ENCODE measurements around the gene PAX7. TPM values are rescaled to one million over a fixed set of nuclear protein-coding genes. Genes with fewer than 3 reads are reported as not detected.
"Not testable (repeated sequence)": the region's sequence is repeated elsewhere in the genome, so short reads cannot be mapped to it uniquely, and the experiment has no call there.

PAX7 gene
- total RNA-seq, 2 donors from 2014 or later = 0.32 TPM; not detected in 1

DNA sequence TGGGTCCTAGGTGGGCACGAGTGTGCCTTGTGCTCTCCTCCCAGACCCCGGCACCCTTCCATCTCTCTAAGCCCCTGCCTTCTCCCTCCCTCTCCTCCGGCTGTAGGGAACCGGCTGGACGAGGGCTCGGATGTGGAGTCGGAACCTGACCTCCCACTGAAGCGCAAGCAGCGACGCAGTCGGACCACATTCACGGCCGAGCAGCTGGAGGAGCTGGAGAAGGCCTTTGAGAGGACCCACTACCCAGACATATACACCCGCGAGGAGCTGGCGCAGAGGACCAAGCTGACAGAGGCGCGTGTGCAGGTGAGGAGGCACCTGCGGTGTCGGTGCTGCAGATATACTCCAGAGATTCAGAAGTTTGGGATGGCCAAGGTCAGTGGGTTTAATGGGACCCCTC lies 61.0 kb downstream of the PAX7 start:
- no peak overlapping the region for H3K4me3 ChIP-seq
- no peak for DNase-seq (ENCODE audit: low spot score)
- TF ChIP-seq POLR2A (IDR thresholded peaks at IDR 0.05) (no peak), CTCF (IDR thresholded peaks at IDR 0.05) (no peak), POLR2AphosphoS5 (IDR thresholded peaks at IDR 0.05) (no peak)
- intact Hi-C loops (cut with DNase I) = no loop called here
- WGBS = 88% methylated on average over 20 of the region's 20 CpGs
- no peaks in the 10 kb centered on the region for H3K9me3 ChIP-seq
- H3K36me3 ChIP-seq = no peaks in the 10 kb centered on the region
- H3K4me1 ChIP-seq (replicated peaks) = no peaks in the 10 kb centered on the region
- H3K27ac ChIP-seq = no peak overlapping the region
- H3K27me3 ChIP-seq (replicated peaks; ENCODE audit: insufficient read depth) = peaks cover 4% of the 10 kb centered on the region

DNA sequence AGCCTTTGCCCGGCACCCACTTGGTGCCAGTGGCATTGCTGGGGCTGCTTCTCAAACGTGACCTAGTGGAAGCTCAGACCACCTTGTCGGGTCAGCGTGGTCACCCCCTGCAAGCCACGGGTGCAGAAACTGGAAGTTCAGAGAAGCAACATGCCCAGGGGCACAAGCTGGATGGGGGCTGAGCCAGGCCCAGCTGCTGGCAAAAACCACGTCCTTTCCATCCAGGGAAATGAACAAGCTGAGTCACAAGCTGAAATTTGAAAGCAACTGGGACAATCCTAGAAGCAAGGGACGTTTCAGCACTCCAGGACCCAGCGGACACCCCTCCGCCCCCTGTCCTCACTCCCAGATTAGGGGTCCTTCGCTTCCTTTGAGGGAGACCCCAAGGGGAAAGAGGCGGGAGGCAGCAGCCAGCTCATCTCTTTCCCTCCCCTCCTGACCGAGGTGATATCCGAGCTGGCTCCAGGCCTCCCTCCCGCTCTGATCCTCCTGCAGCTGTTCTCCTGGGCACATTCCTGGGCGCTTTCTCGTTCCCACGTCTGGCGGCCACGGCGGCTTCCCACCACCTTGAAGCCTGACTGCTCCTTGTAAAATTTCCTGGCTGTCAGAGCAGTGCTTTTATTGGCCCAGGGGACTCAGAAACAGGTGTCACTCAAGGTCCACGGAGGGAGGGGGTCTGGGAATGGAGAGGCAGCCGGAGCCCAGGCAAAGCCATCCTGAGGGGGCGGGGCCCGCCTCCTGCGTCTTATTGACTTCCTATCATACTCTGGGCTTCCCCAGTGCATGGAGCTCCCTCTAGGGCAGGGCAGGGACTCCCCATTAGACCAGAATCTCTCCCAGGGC lies 62.8 kb downstream of the PAX7 start:
- H3K27me3 ChIP-seq (replicated peaks; ENCODE audit: insufficient read depth) = peaks cover 4% of the 10 kb centered on the region
- H3K4me3 ChIP-seq = no peak overlapping the region
- WGBS = 18% methylated on average over 25 of the region's 25 CpGs

DNA sequence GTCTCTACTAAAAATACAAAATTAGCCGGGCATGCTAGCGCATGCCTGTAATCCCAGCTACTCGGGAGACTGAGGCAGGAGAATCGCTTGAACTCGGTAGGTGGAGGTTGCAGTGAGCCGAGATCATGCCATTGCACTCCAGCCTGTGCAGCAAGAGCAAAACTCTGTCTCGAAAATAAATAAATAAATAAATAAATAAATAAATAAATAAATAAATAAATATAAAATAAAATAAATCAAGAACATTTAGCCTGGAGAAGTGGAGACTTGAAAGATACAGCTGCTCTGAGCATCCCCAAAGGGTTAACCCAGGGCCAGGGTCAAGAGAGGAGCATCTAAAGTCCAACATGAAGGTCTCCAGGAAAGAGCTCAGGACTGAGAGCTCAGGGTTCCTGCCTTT lies 63.6 kb downstream of the PAX7 start:
- H3K27me3 ChIP-seq (replicated peaks; ENCODE audit: insufficient read depth); H3K4me3 ChIP-seq; H3K27ac ChIP-seq; intact Hi-C loops (cut with DNase I); H3K9me3 ChIP-seq; DNase-seq (ENCODE audit: low spot score); H3K4me1 ChIP-seq (replicated peaks); H3K36me3 ChIP-seq: not testable (repeated sequence)
- WGBS = 86% methylated on average over 7 of the region's 7 CpGs

More for the DNA sequence above, 62.8 kb downstream of the PAX7 start:
- H3K36me3 ChIP-seq = no peaks in the 10 kb centered on the region
- DNase-seq (ENCODE audit: low spot score) = no peak
- H3K4me1 ChIP-seq (replicated peaks) = no peaks in the 10 kb centered on the region
- no peak overlapping the region for H3K27ac ChIP-seq
- no peaks in the 10 kb centered on the region for H3K9me3 ChIP-seq
- TF ChIP-seq POLR2AphosphoS5 (IDR thresholded peaks at IDR 0.05) = no peak
- no peak for TF ChIP-seq POLR2A (IDR thresholded peaks at IDR 0.05)
- no peak for TF ChIP-seq CTCF (IDR thresholded peaks at IDR 0.05)
- intact Hi-C loops (cut with DNase I) = no loop called here

DNA sequence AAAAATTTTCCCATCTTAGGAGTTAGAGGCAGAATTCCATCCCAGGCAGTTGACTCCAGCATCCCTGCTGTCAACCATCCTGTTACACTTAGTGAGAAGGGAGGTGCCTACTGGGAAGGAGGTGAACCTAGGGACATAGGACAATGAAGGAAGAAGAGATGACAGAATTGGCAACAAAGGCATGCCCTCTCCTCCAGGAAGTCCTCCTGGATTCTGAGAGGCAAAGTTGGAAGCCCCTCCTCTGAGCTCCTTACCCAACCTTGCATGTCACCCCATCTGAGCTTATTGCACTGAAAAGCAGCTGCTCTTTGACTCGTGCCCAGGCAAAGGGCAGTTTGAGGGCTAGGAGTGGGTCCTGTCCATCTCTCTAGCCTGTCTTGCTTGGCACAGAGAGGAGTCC lies 66.9 kb downstream of the PAX7 start:
- no peaks in the 10 kb centered on the region for H3K36me3 ChIP-seq
- peaks cover 12% of the 10 kb centered on the region for H3K27me3 ChIP-seq (replicated peaks; ENCODE audit: insufficient read depth)
- H3K4me1 ChIP-seq (replicated peaks) = no peaks in the 10 kb centered on the region
- H3K9me3 ChIP-seq = no peaks in the 10 kb centered on the region
- intact Hi-C loops (cut with DNase I) = no loop called here
- WGBS = 50% methylated on average over 1 of the region's 1 CpG
- H3K4me3 ChIP-seq = no peak overlapping the region
- no peak for DNase-seq (ENCODE audit: low spot score)
- TF ChIP-seq POLR2A (IDR thresholded peaks at IDR 0.05) = no peak
- no peak for TF ChIP-seq CTCF (IDR thresholded peaks at IDR 0.05)
- TF ChIP-seq POLR2AphosphoS5 (IDR thresholded peaks at IDR 0.05) = no peak
- no peak overlapping the region for H3K27ac ChIP-seq

GRCh38 chr1:18700530-18700929 lies 69.9 kb downstream of the PAX7 start:
- no peaks in the 10 kb centered on the region for H3K9me3 ChIP-seq
- WGBS = 91% methylated on average over 12 of the region's 12 CpGs
- peaks cover 8% of the 10 kb centered on the region for H3K27me3 ChIP-seq (replicated peaks; ENCODE audit: insufficient read depth)
- TF ChIP-seq CTCF (IDR thresholded peaks at IDR 0.05) = no peak
- TF ChIP-seq POLR2AphosphoS5 (IDR thresholded peaks at IDR 0.05) = no peak
- TF ChIP-seq POLR2A (IDR thresholded peaks at IDR 0.05) = no peak
- intact Hi-C loops (cut with DNase I) = no loop called here
- H3K4me1 ChIP-seq (replicated peaks) = no peaks in the 10 kb centered on the region
- no peak overlapping the region for H3K4me3 ChIP-seq
- no peak overlapping the region for H3K27ac ChIP-seq
- no peak for DNase-seq (ENCODE audit: low spot score)
- no peaks in the 10 kb centered on the region for H3K36me3 ChIP-seq

Data from prostate gland (tissue), 2 donors.